ENCODE measurements around the gene FGF18.
A peak's percentile ranks its signal among the peaks of the same experiment; 100 is the strongest.

GRCh38 chr5:171418316-171418981 lies 998 bp upstream of the FGF18 start:
- TF ChIP-seq CTCF (conservative IDR thresholded peaks at IDR 0.05): peak; percentile 93
- TF ChIP-seq EZH2 (IDR thresholded peaks at IDR 0.05; ENCODE audit: low read depth): no peak
